NCI-H1105 (cell line): Measurements from ENCODE around the gene COL9A3.
"Not testable (repeated sequence)": the region's sequence is repeated elsewhere in the genome, so short reads cannot be mapped to it uniquely, and the experiment has no call there.

Experiments used
- DNase-seq: peaks from one replicate; lab custom pipeline; 2025; lab: John Stamatoyannopoulos, UW

Gene COL9A3

GRCh38 chr20:62856931-62857619, 40.2 kb downstream of the COL9A3 start:
- no peak for DNase-seq

- no peak for DNase-seq
Observed at GRCh38 chr20:62858058-62858830, 41.4 kb downstream of the COL9A3 start.

GRCh38 chr20:62859721-62860120, 42.9 kb downstream of the COL9A3 start:
- DNase-seq: no peak

DNA sequence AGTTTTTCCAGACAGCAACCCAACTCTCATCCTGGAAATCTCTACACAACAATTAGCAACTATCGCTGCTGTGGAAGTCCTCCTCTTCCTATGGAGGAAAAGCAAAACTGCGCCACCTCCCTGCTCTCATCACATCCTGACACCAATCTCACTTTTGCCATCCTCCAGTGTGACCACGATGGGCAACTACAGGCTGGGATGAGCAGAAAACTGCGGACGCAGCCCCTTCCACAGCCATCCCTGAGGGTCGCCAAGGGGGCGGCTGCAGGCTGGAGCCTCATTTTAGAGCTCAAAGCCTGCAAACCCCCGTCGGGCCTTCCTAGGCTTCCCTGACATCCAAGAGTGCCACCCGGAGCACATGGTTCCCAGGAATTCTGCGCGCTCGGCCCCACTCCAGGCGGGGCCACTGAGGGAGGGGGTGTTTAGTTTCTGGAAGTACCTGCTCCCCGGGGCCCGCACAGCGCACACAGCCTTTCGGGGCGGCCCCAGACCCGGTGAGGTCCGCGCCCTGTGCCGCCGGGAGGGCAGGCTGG, 43.6 kb downstream of the COL9A3 start:
- no peak for DNase-seq

DNA sequence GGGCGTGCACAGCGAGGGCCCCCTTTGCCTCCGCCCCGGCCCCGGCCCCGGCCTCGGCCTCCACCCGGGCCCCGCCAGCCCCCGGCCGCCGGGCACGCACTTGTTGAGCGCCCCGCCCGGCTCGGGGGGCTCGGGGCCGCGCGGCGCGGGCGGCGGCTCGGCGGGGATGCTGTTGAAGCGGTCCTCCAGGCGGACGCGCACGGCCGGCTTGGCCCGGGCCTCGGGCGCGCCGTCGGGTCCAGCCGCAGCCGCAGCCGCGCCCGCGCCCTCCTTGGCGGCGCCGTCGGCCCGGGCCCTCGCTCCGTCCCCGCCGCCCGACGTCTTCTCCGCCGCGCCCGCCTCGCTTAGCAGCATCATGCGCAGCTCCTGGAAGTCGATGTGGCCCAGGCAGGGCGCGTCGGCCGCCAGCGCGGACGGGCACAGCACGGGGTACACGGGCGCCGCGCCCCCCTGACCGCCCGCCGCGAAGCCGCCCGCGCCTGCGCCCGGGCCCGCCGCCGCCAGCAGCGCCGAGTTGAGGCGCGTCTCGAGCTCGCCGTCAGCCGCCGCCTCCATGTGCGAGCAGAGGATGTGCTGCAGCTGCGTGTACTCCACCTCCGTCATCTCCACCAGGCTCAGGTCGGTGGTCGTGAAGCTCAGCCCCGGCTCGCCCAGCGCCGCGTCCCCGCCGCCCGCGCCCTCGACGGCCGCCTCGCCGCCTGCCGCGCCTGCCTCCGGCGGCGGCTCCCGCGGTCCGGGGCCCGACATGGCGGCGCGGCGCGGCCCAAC, 44.3 kb downstream of the COL9A3 start:
- no peak for DNase-seq

DNA sequence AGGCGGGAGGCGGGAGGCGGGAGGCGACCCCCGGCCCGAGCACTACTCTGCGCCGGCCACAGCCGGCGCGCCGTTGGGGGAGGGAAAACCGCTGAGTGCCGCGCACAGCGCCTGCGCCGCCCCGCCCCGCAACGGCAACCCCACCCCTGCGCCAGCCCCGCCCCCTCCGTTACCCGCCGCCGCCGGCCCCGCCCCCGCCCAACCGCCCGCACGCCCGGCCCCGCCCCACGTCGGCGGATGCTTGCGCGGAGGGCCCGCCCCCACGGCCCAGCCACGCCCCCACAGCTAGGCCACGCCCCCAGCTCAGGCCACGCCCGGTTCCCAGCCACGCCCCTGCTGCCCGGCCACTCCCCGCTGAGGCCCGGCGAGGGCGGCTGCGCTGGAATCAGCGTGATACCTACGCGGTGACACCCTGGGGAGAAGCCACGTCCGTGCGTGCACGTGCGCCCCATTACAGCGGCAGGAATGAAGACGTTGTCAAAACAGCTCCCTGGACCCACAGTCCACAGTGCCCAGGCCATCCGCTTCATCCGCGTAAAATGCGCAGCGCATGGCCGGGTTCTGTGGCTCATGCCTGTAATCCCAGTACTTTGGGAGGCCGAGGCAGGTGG, 45.0 kb downstream of the COL9A3 start, which contains the start of gene TCFL5:
TSS of gene TCFL5 (minus strand) at position 97 of the 611 bp plus-strand sequence. CDS start 152 bp downstream, outside the sequence.
- peak; percentile 83 for DNase-seq

- no peak for DNase-seq
Observed at GRCh38 chr20:62864207-62864606, 47.4 kb downstream of the COL9A3 start.

DNA sequence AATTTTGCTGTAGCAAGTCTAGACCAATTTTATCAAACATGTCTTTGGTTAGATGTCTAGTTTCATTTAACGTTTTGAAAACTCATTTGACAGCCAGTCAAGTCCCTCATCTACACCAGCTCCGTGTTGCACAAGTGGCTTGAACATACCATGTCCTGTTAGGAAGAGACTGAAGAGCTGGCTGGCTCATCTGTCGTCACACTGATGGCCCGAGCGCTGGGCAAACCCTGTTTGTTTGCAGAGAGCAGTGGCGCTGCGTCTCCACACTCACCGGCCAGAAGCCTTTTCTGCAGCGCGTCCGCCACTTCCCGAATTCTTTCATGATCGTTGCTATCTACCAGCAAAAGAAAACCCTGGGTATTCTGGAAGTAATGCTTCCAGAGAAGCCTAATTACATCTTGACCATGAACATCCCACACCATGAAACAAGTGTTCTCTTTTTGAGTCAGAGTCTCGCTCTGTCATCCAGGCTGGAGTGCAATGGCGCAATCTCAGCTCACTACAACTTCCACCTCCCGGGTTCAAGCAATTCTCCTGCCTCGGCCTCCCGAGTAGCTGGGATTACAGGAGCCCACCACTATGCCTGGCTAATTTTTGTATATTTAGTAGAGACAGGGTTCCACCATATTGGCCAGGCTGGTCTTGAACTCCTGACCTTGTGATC, 55.5 kb downstream of the COL9A3 start:
- DNase-seq: no peak

DNA sequence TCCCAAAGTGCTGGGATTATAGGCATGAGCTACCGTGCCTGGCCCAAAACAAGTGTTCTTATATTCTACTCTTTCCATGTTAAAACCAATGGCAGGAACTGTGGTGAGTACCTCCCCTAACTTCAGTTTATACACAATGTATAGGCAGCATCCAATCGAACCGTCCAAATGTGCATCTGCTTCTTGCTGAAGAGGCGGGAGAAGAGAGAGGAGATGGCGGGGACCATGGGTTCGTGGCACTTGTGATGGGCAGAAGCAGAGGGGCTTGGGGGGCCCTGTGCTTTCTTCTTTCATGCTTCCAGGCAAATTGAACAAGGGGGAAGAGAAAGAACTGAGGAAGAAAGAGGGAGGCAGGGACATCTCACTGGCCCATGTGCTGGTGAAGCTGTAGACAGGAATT, 56.0 kb downstream of the COL9A3 start:
- DNase-seq: no peak

DNA sequence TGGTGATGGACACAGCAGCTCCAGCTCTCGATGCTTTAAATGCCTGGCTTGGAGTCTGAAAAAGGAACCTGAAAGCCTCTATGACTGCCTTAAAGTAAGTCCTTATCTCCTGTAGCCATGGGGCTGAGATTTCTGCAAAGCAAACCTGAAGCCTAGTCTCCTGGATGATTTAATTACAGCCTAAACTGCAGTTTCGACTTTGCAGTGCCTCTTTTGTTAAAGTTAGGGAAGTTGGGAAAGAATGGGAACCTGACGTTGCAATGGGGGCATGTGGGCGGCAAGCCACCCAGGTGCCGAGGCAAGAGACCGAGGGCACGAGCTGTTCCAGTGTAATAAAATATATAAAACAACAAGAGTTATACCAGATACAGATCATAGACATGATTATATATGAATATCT, 56.4 kb downstream of the COL9A3 start:
- DNase-seq: no peak

GRCh38 chr20:62873681-62874031, 56.8 kb downstream of the COL9A3 start:
- not testable (repeated sequence) for DNase-seq

DNA sequence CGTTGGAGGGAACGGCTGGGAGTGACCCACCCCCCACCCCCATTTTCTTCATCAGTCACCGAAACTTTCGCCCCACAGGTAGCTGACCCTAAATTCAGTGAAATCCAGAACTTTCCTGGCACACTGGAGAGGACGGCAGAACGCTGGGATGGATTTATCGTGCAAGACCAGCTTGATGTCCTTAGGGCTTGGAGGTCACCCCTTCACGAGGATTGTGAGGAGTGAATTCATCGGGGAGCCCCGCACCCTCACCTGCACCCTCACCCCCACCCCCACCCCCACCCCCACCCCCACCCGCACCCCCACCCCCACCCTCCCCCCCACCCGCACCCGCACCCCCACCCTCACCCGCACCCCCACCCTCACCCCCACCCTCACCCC, 58.1 kb downstream of the COL9A3 start:
- no peak for DNase-seq

DNA sequence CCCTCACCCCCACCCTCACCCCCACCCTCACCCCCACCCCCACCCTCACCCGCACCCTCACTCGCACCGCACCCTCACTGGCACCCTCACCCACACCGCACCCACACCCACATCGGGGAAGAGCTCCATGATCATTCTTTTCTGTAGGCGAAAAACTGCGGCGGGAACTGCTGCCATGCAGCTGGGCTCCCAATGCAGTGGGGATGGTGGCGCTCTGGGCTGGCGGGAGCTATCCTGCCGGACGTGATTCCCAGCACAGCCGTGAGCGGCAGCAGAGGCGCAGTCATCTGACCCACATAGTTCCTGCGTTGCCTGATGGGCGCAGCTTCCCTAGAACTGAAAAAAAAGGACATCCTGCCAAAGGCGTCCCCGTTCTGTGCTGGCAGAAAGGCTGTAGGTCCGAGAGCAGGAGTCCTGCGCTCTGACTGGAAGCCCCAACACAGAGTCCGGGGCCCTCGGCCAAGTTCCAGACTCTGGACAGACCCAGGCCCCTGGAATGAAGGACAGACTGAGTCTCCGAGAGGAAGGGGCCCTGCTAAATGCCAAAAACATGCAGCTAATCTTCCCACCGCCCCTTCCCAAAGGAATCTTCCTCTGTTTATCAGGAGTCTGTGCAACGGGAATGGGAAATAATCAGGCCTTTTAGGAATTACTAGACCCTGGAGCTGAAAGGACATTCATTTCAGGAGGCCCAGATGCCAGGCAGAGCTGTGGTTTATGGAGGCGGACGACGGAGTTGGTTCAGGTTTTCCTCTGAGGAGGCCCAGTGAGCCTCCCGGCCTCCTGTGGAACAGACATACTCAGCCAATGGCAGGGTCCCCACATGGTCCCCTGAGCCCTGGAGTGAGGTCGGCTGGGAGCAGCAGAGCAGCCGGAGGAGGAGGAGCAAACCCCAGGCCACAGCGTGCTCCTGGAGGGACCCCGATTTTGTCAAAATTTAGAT, 58.8 kb downstream of the COL9A3 start:
- DNase-seq: peak; percentile 74

DNA sequence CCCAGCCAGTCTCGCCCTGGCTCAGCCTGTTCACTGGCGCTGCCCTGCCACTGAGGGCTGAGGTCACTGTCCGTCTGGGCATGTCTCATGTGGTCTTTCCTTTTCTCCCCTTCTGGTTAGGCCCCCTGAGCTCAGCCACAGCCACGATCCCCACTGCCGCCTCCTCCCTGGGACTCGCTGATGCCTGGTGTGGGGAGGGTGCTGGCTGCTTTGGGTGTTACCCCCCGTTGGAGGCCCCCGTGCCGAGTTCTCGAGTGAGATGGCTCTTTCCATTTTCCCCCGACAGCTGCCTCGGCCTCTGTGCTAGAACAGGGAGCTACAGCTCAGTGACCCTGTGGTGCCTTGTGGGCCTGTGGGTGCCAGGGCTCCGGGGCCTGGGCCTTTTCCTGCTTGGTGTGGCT, 59.7 kb downstream of the COL9A3 start:
- DNase-seq: no peak

- DNase-seq: no peak
Observed at GRCh38 chr20:62876902-62877816, 60.3 kb downstream of the COL9A3 start.

DNA sequence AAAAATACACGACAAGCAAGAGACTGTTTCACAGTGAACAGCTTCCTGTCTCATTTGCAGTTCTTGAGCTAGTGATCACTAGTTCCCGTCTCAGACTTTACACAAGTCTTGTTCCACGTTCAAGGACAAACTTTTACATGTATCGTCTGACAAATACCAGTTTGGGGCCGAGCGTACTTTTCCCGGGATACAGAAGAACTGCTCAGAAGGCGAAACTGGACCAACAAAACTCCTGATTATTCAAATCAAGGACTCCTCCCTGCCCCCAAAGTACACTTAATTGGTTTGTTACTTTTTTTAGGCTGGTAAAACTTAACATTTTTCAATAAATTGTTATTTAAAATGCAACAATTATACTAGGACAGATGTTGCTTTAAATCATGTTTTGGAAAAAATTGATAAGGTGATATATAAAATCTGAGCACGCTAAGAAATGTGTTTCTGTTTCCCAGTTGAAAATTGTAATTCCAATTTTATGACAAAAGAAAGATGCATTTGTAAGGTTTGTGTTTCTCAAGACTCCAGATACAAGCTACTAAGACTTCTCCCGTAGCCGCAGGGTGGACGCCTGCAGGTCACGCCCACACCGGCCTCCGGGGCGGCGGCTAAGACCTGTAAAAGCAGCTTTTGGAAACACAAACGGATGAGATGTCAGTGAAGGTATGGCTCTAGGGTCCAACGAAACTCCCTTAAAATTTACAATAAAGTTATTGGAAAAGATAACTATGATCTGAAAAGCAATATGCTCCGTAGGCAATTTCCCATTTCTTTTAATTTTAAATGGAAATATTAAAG, 61.6 kb downstream of the COL9A3 start:
- no peak for DNase-seq

GRCh38 chr20:62879275-62880146, 62.7 kb downstream of the COL9A3 start:
- no peak for DNase-seq
